WTC11 (cell line): Measurements from ENCODE around the gene RRBP1. TPM values are rescaled to one million over a fixed set of nuclear protein-coding genes. Genes with fewer than 3 reads are reported as not detected.

Source experiments
- ATAC-seq: fragments of 200-7000 bp; cut with Tn5 transposase; 2 replicates; pipeline ENCODE4 v1.10.0; 2021; ENCODE audit warnings: mild to moderate bottlenecking, moderate library complexity
- CTCF ChIA-PET: fragments of 300-600 bp; sonication (Branson Sonifier 250); formaldehyde crosslinking; loops from one replicate; lab custom pipeline; 2021; ENCODE audit warnings: antibody characterized with exemption; lab: Charles Lee
- POLR2A ChIA-PET: fragments of 350-600 bp; sonication (Branson Sonifier 250); formaldehyde crosslinking; loops from one replicate; lab custom pipeline; 2021; ENCODE audit warnings: antibody characterized with exemption; lab: Charles Lee
- DNase-seq: peaks from one replicate; pipeline ENCODE4 v3.0.0; 2021; ENCODE audit warnings: low spot score
- H3K27ac Mint-ChIP-seq: 2 replicates; pipeline ENCODE4 v1.8.0; 2021; ENCODE audit warnings: mixed read lengths
- H3K27me3 Mint-ChIP-seq: 2 replicates; pipeline ENCODE4 v1.8.0; 2021; ENCODE audit warnings: low read depth, mild to moderate bottlenecking, moderate library complexity, mixed read lengths
- H3K36me3 Mint-ChIP-seq: 2 replicates; pipeline ENCODE4 v1.8.0; 2021; ENCODE audit warnings: mixed read lengths
- H3K4me1 Mint-ChIP-seq: 2 replicates; pipeline ENCODE4 v1.8.0; 2022; ENCODE audit warnings: mixed read lengths
- H3K4me3 Mint-ChIP-seq: 2 replicates; pipeline ENCODE4 v1.8.0; 2021; ENCODE audit warnings: mild to moderate bottlenecking, moderate library complexity, mixed read lengths
- H3K9me3 Mint-ChIP-seq: 2 replicates; pipeline ENCODE4 v1.8.0; 2021; ENCODE audit warnings: mixed read lengths
- ATF1 ChIP-seq: sonication (generic); formaldehyde crosslinking; IDR thresholded peaks from 2 replicates; pipeline ENCODE4 v1.8.1; 2023; ENCODE audit warnings: mild to moderate bottlenecking, moderate library complexity, missing genetic modification reagents
- ETV6 ChIP-seq: sonication (generic); formaldehyde crosslinking; IDR thresholded peaks from 2 replicates; pipeline ENCODE4 v1.8.1; 2022; ENCODE audit warnings: mild to moderate bottlenecking, missing genetic modification reagents
- GTF2I ChIP-seq: fragments of 250-450 bp; sonication (Bioruptor Pico); conservative IDR thresholded peaks from 2 replicates; pipeline ENCODE4 v1.4.0; 2021; ENCODE audit warnings: mild to moderate bottlenecking
- NR2C2 ChIP-seq: sonication (generic); formaldehyde crosslinking; IDR thresholded peaks from 2 replicates; pipeline ENCODE4 v1.8.0; 2022; ENCODE audit warnings: mild to moderate bottlenecking, missing genetic modification reagents
- RELA ChIP-seq: sonication (generic); formaldehyde crosslinking; IDR thresholded peaks from 2 replicates; pipeline ENCODE4 v1.8.1; 2022; ENCODE audit warnings: missing genetic modification reagents, mild to moderate bottlenecking, borderline replicate concordance
- SOX15 ChIP-seq: fragments of 250-450 bp; sonication (Bioruptor Pico); IDR thresholded peaks from 2 replicates; pipeline ENCODE4 v1.9.0; 2021; ENCODE audit warnings: mild to moderate bottlenecking
- TCF7 ChIP-seq: sonication (generic); formaldehyde crosslinking; IDR thresholded peaks from 2 replicates; pipeline ENCODE4 v1.8.0; 2022; ENCODE audit warnings: mild to moderate bottlenecking, low read depth, missing genetic modification reagents, moderate library complexity
- TEAD1 ChIP-seq: sonication (generic); formaldehyde crosslinking; IDR thresholded peaks from 2 replicates; pipeline ENCODE4 v1.8.0; 2022; ENCODE audit warnings: mild to moderate bottlenecking, missing genetic modification reagents
- ZNF138 ChIP-seq: sonication (generic); formaldehyde crosslinking; conservative IDR thresholded peaks from 2 replicates; pipeline ENCODE4 v1.8.1; 2022; ENCODE audit warnings: mild to moderate bottlenecking, moderate library complexity, missing genetic modification reagents
- total RNA-seq: library from RNA; stranded (reverse); gene quantifications from 3 replicates; pipeline ENCODE4 v1.2.3, GENCODE V29; 2021
- TF ChIP-seq, protein P1 (sequence below): sonication (generic); formaldehyde crosslinking; IDR thresholded peaks from 2 replicates; pipeline ENCODE4 v1.8.1; 2022; ENCODE audit warnings: missing genetic modification reagents, borderline replicate concordance
- TF ChIP-seq, protein P2 (sequence below): sonication (generic); formaldehyde crosslinking; IDR thresholded peaks from 2 replicates; pipeline ENCODE4 v1.8.1; 2022; ENCODE audit warnings: mild to moderate bottlenecking, moderate library complexity, missing genetic modification reagents
- TF ChIP-seq, protein P3 (sequence below): fragments of 250-450 bp; sonication (Bioruptor Pico); IDR thresholded peaks from 2 replicates; pipeline ENCODE4 v1.8.0; 2021; ENCODE audit warnings: mild to moderate bottlenecking
- TF ChIP-seq, protein P4 (sequence below): fragments of 250-450 bp; sonication (Bioruptor Pico); IDR thresholded peaks from 2 replicates; pipeline ENCODE4 v1.9.0; 2021; ENCODE audit warnings: mild to moderate bottlenecking
- TF ChIP-seq, protein P5 (sequence below): sonication (generic); formaldehyde crosslinking; IDR thresholded peaks from 2 replicates; pipeline ENCODE4 v1.8.0; 2022; ENCODE audit warnings: mild to moderate bottlenecking, missing genetic modification reagents
- TF ChIP-seq, protein P6 (sequence below): sonication (generic); formaldehyde crosslinking; IDR thresholded peaks from 2 replicates; pipeline ENCODE4 v1.8.0; 2023; ENCODE audit warnings: missing genetic modification reagents
- TF ChIP-seq, protein P7 (sequence below): sonication (generic); formaldehyde crosslinking; IDR thresholded peaks from 2 replicates; pipeline ENCODE4 v1.8.1; 2023; ENCODE audit warnings: mild to moderate bottlenecking, missing genetic modification reagents
- TF ChIP-seq, protein P8 (sequence below): sonication (generic); formaldehyde crosslinking; IDR thresholded peaks from 2 replicates; pipeline ENCODE4 v1.8.1; 2023; ENCODE audit warnings: mild to moderate bottlenecking, missing genetic modification reagents, moderate library complexity

RRBP1 gene
- total RNA-seq, 1 experiment from 2014 or later: 171 TPM

DNA sequence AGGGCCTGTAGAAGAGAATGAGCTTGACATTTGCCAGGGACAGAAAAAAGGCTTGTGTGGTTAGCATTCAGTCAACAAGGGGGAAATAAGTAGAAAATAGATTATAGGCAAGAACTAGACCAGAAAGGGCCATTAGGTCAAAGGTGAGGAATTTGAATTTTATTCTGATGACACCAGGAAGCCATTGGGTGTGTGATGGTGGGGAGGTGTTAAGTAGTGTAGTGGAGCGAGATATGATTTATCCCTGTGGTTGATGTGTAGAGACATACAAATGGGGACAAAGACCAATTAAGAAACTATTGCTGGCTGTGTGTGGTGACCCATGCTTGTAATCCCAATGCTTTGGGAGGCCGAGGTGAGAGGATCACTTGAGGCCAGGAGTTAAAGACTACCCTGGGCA is 101.1 kb downstream of the RRBP1 start:
- no peaks in the 10 kb centered on the region for H3K9me3 Mint-ChIP-seq
- CTCF ChIA-PET: interaction anchor here (0.7 kb wide), 1 partner anchor 23 kb away, joined by 3 read pairs; no protein-coding TSS in a partner anchor
- H3K4me3 Mint-ChIP-seq: no peak overlapping the region
- H3K4me1 Mint-ChIP-seq: peaks cover 30% of the 10 kb centered on the region
- no peak overlapping the region for H3K27ac Mint-ChIP-seq
- DNase-seq: no peak
- H3K27me3 Mint-ChIP-seq: no peaks in the 10 kb centered on the region
- H3K36me3 Mint-ChIP-seq: no peaks in the 10 kb centered on the region
- ATAC-seq: no peak
- POLR2A ChIA-PET: no interaction called here
- TF ChIP-seq TEAD1 (CRISPR knock-in tag): no peak
- TF ChIP-seq, protein P1, sequence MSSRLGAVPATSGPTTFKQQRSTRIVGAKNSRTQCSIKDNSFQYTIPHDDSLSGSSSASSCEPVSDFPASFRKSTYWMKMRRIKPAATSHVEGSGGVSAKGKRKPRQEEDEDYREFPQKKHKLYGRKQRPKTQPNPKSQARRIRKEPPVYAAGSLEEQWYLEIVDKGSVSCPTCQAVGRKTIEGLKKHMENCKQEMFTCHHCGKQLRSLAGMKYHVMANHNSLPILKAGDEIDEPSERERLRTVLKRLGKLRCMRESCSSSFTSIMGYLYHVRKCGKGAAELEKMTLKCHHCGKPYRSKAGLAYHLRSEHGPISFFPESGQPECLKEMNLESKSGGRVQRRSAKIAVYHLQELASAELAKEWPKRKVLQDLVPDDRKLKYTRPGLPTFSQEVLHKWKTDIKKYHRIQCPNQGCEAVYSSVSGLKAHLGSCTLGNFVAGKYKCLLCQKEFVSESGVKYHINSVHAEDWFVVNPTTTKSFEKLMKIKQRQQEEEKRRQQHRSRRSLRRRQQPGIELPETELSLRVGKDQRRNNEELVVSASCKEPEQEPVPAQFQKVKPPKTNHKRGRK (CRISPR knock-in tag): no peak
- TF ChIP-seq, protein P2, sequence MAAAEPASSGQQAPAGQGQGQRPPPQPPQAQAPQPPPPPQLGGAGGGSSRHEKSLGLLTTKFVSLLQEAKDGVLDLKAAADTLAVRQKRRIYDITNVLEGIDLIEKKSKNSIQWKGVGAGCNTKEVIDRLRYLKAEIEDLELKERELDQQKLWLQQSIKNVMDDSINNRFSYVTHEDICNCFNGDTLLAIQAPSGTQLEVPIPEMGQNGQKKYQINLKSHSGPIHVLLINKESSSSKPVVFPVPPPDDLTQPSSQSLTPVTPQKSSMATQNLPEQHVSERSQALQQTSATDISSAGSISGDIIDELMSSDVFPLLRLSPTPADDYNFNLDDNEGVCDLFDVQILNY (CRISPR knock-in tag): no peak
- no peak for TF ChIP-seq ATF1
- TF ChIP-seq, protein P3, sequence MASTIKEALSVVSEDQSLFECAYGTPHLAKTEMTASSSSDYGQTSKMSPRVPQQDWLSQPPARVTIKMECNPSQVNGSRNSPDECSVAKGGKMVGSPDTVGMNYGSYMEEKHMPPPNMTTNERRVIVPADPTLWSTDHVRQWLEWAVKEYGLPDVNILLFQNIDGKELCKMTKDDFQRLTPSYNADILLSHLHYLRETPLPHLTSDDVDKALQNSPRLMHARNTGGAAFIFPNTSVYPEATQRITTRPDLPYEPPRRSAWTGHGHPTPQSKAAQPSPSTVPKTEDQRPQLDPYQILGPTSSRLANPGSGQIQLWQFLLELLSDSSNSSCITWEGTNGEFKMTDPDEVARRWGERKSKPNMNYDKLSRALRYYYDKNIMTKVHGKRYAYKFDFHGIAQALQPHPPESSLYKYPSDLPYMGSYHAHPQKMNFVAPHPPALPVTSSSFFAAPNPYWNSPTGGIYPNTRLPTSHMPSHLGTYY (CRISPR knock-in tag): no peak
- no peak for TF ChIP-seq NR2C2 (CRISPR knock-in tag)
- TF ChIP-seq RELA: no peak
- TF ChIP-seq SOX15 (CRISPR knock-in tag): no peak
- TF ChIP-seq, protein P4, sequence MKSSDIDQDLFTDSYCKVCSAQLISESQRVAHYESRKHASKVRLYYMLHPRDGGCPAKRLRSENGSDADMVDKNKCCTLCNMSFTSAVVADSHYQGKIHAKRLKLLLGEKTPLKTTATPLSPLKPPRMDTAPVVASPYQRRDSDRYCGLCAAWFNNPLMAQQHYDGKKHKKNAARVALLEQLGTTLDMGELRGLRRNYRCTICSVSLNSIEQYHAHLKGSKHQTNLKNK (CRISPR knock-in tag): no peak
- TF ChIP-seq, protein P5, sequence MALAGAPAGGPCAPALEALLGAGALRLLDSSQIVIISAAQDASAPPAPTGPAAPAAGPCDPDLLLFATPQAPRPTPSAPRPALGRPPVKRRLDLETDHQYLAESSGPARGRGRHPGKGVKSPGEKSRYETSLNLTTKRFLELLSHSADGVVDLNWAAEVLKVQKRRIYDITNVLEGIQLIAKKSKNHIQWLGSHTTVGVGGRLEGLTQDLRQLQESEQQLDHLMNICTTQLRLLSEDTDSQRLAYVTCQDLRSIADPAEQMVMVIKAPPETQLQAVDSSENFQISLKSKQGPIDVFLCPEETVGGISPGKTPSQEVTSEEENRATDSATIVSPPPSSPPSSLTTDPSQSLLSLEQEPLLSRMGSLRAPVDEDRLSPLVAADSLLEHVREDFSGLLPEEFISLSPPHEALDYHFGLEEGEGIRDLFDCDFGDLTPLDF (CRISPR knock-in tag): no peak
- TF ChIP-seq, protein P6, sequence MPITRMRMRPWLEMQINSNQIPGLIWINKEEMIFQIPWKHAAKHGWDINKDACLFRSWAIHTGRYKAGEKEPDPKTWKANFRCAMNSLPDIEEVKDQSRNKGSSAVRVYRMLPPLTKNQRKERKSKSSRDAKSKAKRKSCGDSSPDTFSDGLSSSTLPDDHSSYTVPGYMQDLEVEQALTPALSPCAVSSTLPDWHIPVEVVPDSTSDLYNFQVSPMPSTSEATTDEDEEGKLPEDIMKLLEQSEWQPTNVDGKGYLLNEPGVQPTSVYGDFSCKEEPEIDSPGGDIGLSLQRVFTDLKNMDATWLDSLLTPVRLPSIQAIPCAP (CRISPR knock-in tag): no peak
- TF ChIP-seq, protein P7, sequence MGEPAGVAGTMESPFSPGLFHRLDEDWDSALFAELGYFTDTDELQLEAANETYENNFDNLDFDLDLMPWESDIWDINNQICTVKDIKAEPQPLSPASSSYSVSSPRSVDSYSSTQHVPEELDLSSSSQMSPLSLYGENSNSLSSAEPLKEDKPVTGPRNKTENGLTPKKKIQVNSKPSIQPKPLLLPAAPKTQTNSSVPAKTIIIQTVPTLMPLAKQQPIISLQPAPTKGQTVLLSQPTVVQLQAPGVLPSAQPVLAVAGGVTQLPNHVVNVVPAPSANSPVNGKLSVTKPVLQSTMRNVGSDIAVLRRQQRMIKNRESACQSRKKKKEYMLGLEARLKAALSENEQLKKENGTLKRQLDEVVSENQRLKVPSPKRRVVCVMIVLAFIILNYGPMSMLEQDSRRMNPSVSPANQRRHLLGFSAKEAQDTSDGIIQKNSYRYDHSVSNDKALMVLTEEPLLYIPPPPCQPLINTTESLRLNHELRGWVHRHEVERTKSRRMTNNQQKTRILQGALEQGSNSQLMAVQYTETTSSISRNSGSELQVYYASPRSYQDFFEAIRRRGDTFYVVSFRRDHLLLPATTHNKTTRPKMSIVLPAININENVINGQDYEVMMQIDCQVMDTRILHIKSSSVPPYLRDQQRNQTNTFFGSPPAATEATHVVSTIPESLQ (CRISPR knock-in tag): no peak
- no peak for TF ChIP-seq TCF7 (CRISPR knock-in tag)
- no peak for TF ChIP-seq ZNF138
- TF ChIP-seq GTF2I (CRISPR knock-in tag): no peak
- no peak for TF ChIP-seq ETV6
- TF ChIP-seq, protein P8, sequence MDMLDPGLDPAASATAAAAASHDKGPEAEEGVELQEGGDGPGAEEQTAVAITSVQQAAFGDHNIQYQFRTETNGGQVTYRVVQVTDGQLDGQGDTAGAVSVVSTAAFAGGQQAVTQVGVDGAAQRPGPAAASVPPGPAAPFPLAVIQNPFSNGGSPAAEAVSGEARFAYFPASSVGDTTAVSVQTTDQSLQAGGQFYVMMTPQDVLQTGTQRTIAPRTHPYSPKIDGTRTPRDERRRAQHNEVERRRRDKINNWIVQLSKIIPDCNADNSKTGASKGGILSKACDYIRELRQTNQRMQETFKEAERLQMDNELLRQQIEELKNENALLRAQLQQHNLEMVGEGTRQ (CRISPR knock-in tag): no peak
